Smooth muscle cell of the coronary artery (primary cell): Measurements from ENCODE around the gene GFPT1. TPM values are rescaled to one million over a fixed set of nuclear protein-coding genes. Genes with fewer than 3 reads are reported as not detected.

Experiments used
- total RNA-seq: library from RNA; depleted of rRNA; stranded (reverse); fragments of >200 nt; gene quantifications from 2 replicates; pipeline ENCODE4 v1.2.3, GENCODE V29; 2014; ENCODE audit warnings: low replicate concordance

Gene GFPT1
- total RNA-seq, result 27.6 and 49.1 TPM in 2 replicates

GRCh38 chr2:69386789-69387734 lies at the start of gene GFPT1:
TSS of gene GFPT1 (minus strand) at chr2:69387227. CDS start at chr2:69387071, 156 bp downstream.

Other genes with a start within 250 kb of the GFPT1 start
- gene NFU1, start 50.2 kb upstream of the GFPT1 start, total RNA-seq, result 35.9 and 38.7 TPM in 2 replicates